Lower lobe of right lung (tissue), 2 donors: Measurements from ENCODE around the gene ZNF669. TPM values are rescaled to one million over a fixed set of nuclear protein-coding genes. Genes with fewer than 3 reads are reported as not detected.

Experiments
- ATAC-seq, 2 donors: fragments of 200-7000 bp; cut with Tn5 transposase; one replicate each; pipeline ENCODE4 v1.9.1; 2020 to 2022; ENCODE audit warnings: mild to moderate bottlenecking in 2 of 2, moderate library complexity in 2 of 2
- DNase-seq: peaks from one replicate; pipeline ENCODE4 v3.0.0-alpha.2; 2020
- H3K27ac ChIP-seq: fragments of 200-600 bp; one replicate; pipeline ENCODE4 v1.8.0; 2022
- H3K27me3 ChIP-seq: fragments of 200-600 bp; one replicate; pipeline ENCODE4 v1.8.0; 2022; ENCODE audit warnings: low read depth
- H3K36me3 ChIP-seq: fragments of 200-600 bp; one replicate; pipeline ENCODE4 v1.8.0; 2022; ENCODE audit warnings: mild to moderate bottlenecking
- H3K4me1 ChIP-seq: fragments of 200-600 bp; one replicate; pipeline ENCODE4 v1.8.0; 2022
- H3K4me3 ChIP-seq: fragments of 200-600 bp; one replicate; pipeline ENCODE4 v1.8.0; 2022; ENCODE audit warnings: mild to moderate bottlenecking
- H3K9me3 ChIP-seq: fragments of 200-600 bp; one replicate; pipeline ENCODE4 v1.8.0; 2022
- intact Hi-C: fragments of 100-400 bp; cut with DNase I; formaldehyde crosslinking; loops from one replicate; pipeline ENCODE4 v1.11.0; 2022
- total RNA-seq: library from RNA; stranded (reverse); fragmentation: NEBNext Ultra II Directional; extraction: Animal tissue kit (Norgen Biotek cat#: 25700); gene quantifications from one replicate; pipeline ENCODE4 v1.2.1, GENCODE V29; 2021
- TF ChIP-seq, protein P1 (sequence below): fragments of 200-600 bp; IDR thresholded peaks from one replicate; pipeline ENCODE4 v1.8.0; 2022; ENCODE audit warnings: antibody characterized with exemption, mild to moderate bottlenecking
- donor health status: DM: no; HTN: yes; CAD: no; lungs with severe emphysema.

Gene ZNF669
- total RNA-seq, 1 donor from 2014 or later: 9.0 TPM

DNA sequence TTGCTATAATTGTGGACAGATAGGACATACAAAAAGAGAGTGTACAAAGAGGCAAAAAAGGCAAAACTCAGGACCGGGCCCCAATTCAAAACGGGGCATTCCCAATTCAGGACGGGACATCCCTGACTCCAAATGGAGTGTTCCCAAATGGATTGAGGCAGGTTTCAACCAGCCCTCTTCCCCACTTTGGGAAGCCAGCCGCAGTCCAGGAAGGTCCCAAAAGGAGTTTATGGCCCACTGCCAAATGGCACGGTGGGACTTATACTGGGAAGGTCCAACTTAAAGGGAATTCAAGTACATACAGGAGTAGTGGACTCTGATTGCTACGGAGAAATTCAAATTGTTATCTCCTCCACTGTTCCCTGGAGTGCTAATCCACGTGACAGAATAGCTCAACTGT lies 3.5 kb upstream of the ZNF669 start:
- peaks cover 20% of the 10 kb centered on the region for H3K4me1 ChIP-seq
- no peak overlapping the region for H3K4me3 ChIP-seq
- DNase-seq: no peak
- no peaks in the 10 kb centered on the region for H3K36me3 ChIP-seq
- intact Hi-C loops: no loop called here
- H3K27me3 ChIP-seq: no peaks in the 10 kb centered on the region
- H3K27ac ChIP-seq: no peak overlapping the region
- TF ChIP-seq, protein P1, sequence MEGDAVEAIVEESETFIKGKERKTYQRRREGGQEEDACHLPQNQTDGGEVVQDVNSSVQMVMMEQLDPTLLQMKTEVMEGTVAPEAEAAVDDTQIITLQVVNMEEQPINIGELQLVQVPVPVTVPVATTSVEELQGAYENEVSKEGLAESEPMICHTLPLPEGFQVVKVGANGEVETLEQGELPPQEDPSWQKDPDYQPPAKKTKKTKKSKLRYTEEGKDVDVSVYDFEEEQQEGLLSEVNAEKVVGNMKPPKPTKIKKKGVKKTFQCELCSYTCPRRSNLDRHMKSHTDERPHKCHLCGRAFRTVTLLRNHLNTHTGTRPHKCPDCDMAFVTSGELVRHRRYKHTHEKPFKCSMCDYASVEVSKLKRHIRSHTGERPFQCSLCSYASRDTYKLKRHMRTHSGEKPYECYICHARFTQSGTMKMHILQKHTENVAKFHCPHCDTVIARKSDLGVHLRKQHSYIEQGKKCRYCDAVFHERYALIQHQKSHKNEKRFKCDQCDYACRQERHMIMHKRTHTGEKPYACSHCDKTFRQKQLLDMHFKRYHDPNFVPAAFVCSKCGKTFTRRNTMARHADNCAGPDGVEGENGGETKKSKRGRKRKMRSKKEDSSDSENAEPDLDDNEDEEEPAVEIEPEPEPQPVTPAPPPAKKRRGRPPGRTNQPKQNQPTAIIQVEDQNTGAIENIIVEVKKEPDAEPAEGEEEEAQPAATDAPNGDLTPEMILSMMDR: no peak
- no peaks in the 10 kb centered on the region for H3K9me3 ChIP-seq
- ATAC-seq: no peak

DNA sequence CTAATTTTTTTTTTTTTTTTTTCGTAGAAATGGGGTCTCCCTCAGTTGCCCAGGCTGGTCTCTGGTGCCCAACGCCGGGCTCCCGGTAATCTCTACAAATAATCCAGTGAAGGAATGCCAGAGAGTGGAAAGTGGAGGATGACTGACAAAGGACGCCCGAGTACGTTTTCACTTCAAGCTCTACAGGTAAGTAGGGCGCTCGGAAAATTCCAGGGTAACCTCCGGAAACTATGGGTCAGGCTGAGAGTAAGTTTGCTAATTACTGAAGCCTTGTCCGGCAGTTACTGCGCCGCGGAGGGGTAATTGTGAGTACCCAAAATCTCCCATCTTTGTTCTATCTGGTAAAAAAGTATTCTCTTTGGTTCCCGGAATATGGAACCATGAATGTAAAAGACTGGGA lies 1.8 kb upstream of the ZNF669 start:
- H3K27me3 ChIP-seq: no peaks in the 10 kb centered on the region
- intact Hi-C loops: no loop called here
- ATAC-seq: no peak
- TF ChIP-seq, protein P1: no peak
- H3K9me3 ChIP-seq: peaks cover 10% of the 10 kb centered on the region
- peaks cover 11% of the 10 kb centered on the region for H3K4me1 ChIP-seq
- H3K36me3 ChIP-seq: peaks cover 12% of the 10 kb centered on the region
- no peak for DNase-seq
- H3K27ac ChIP-seq: no peak overlapping the region
- H3K4me3 ChIP-seq: no peak overlapping the region

DNA sequence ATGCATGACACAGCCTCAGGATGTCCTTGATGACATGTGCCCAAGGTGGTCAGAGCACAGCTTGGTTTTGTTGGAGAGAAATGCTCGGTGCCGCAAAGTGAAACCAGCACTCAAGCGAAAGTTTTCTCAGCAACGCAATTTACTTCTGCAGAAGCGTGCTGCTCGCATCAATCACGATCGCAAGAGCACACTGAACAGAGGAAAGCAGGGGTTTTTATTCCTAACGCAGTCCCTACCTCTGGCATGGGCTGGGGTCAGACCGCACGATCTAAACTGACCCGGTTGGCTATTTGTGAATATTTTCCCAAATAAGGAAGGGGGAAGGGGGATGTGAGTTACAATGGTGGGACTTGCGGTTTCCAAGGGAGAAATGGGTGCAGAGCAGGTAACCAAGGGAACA lies 809 bp upstream of the ZNF669 start:
- intact Hi-C loops: no loop called here
- H3K4me3 ChIP-seq: peak overlapping the region; percentile 82
- peaks cover 5% of the 10 kb centered on the region for H3K4me1 ChIP-seq
- H3K27me3 ChIP-seq: no peaks in the 10 kb centered on the region
- TF ChIP-seq, protein P1: no peak
- DNase-seq (no peak), ATAC-seq (no peak)
- peaks cover 20% of the 10 kb centered on the region for H3K9me3 ChIP-seq
- H3K36me3 ChIP-seq: peaks cover 22% of the 10 kb centered on the region
- no peak overlapping the region for H3K27ac ChIP-seq

DNA sequence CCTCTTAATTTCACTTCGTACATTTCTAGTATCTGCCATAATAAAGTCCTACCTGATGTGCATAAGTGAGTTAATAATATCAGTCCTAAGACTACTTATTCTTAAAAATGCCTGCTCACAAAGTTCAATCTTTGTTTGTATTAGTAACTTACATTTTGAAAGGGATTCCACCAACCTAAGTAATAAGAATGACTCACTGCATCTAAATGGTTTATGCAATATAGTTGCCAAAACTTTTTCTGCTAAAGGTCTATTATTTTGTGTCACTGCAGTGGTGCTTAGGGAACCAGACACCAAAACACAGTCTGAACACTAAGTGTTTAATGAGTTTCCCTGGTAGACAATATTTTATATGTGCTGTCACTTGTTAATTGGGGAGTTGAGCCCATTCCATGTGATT lies 1.8 kb downstream of the ZNF669 start:
- Histone ChIP-seq H3K4me3 (no peak overlapping the region), H3K27me3 (no peaks in the 10 kb centered on the region), H3K27ac (no peak overlapping the region), H3K4me1 (peaks cover 5% of the 10 kb centered on the region), H3K36me3 (peaks cover 28% of the 10 kb centered on the region), H3K9me3 (peaks cover 38% of the 10 kb centered on the region)
- TF ChIP-seq, protein P1: no peak
- ATAC-seq: no peak
- DNase-seq: no peak
- intact Hi-C loops: no loop called here

DNA sequence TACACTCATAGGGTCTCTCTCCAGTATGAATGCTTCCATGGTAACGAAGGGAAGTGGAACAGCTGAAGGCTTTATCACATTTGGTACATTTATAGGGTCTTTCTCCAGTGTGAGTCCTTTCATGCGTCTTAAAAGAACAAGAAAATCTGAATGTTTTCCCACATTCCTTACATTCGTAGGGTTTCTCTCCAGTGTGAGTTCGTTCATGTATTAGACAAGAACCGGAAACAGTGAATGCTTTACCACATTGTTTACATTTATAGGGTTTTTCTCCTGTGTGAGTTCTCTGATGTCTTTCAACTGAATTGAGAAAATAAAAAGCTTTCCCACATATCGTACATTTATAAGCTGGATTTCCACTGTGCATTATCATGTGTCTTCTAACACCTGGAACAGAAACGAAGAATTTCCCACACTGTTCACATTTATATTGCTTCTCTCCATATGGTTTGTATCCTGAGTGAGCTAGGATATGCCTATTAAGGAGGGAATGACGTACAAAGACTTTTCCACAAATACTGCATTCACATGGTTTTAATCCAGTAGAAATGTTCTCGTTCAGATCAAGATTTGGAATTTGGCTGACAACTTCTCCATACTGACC lies 3.4 kb downstream of the ZNF669 start:
- Histone ChIP-seq H3K36me3 (peaks cover 31% of the 10 kb centered on the region), H3K27me3 (no peaks in the 10 kb centered on the region), H3K27ac (no peak overlapping the region), H3K4me3 (no peak overlapping the region), H3K4me1 (peaks cover 5% of the 10 kb centered on the region), H3K9me3 (peaks cover 51% of the 10 kb centered on the region)
- DNase-seq: no peak
- TF ChIP-seq, protein P1: no peak
- intact Hi-C loops: no loop called here
- no peak for ATAC-seq
